Spleen (tissue), 11 donors: Measurements from ENCODE around the gene ENSA. TPM values are rescaled to one million over a fixed set of nuclear protein-coding genes. Genes with fewer than 3 reads are reported as not detected.

Experiments used
- DNase-seq: peaks from one replicate; pipeline ENCODE4 v3.0.0-alpha.2; 2020
- H3K27ac ChIP-seq, 8 donors: fragments of 200-600 bp; sonication (generic) in 7 of 8; 1 replicate in 4 of 8; 2 replicates in 4 of 8; pipeline versions ENCODE4 v1.5.0 to v1.8.0; 2016 to 2021; ENCODE audit warnings: inconsistent platforms in 4 of 8, mild to moderate bottlenecking in 4 of 8, moderate library complexity in 1 of 8
- H3K27me3 ChIP-seq, 7 donors: fragments of 200-600 bp; sonication (generic) in 6 of 7; replicated peaks in 1 of 7; 1 replicate in 4 of 7; 2 replicates in 3 of 7; pipeline versions ENCODE4 v1.5.0 to v1.8.0; 2016 to 2021; ENCODE audit warnings: inconsistent platforms in 3 of 7, mild to moderate bottlenecking in 1 of 7
- H3K36me3 ChIP-seq, 6 donors: fragments of 200-600 bp; sonication (generic) in 5 of 6; 1 replicate in 4 of 6; 2 replicates in 2 of 6; pipeline versions ENCODE4 v1.5.0 to v1.8.0; 2016 to 2021; ENCODE audit warnings: inconsistent platforms in 2 of 6
- H3K4me1 ChIP-seq, 6 donors: fragments of 200-600 bp; sonication (generic) in 5 of 6; 1 replicate in 3 of 6; 2 replicates in 3 of 6; pipeline versions ENCODE4 v1.5.0 to v1.8.0; 2016 to 2021; ENCODE audit warnings: inconsistent platforms in 3 of 6
- H3K4me3 ChIP-seq, 8 donors: fragments of 200-600 bp; sonication (generic) in 7 of 8; 1 replicate in 4 of 8; 2 replicates in 4 of 8; pipeline versions ENCODE4 v1.5.0 to v1.8.0; 2016 to 2021; ENCODE audit warnings: inconsistent platforms in 4 of 8, mild to moderate bottlenecking in 4 of 8, moderate library complexity in 2 of 8
- H3K9me3 ChIP-seq, 8 donors: fragments of 200-600 bp; sonication (generic) in 7 of 8; 1 replicate in 4 of 8; 2 replicates in 4 of 8; pipeline versions ENCODE4 v1.5.0 to v1.8.0; 2016 to 2021; ENCODE audit warnings: inconsistent platforms in 4 of 8
- CTCF ChIP-seq, 11 experiments: fragments of 200-600 bp in 7 of 11; fragments of 450-650 bp in 4 of 11; sonication (generic) in 4 of 11; IDR thresholded peaks in 8 of 11; conservative IDR thresholded peaks in 3 of 11; 1 replicate in 7 of 11; 2 replicates in 4 of 11; pipeline versions ENCODE4 v1.4.0 to v1.8.0; 2016 to 2021; ENCODE audit warnings: antibody characterized with exemption in 11 of 11, inconsistent platforms in 4 of 11, mild to moderate bottlenecking in 1 of 11
- POLR2A ChIP-seq, 3 donors: fragments of 450-650 bp; IDR thresholded peaks; one replicate each; pipeline ENCODE4 v1.5.1; 2017; ENCODE audit warnings: antibody characterized with exemption in 3 of 3, mild to moderate bottlenecking in 1 of 3
- POLR2AphosphoS5 ChIP-seq, 3 donors: sonication (generic); formaldehyde crosslinking; IDR thresholded peaks; one replicate each; pipeline ENCODE4 v1.5.1; 2017; ENCODE audit warnings: antibody characterized with exemption in 3 of 3
- WGBS, 5 donors: extraction: QIAGEN DNeasy Blood & Tissue Kit in 3 of 5; methylation state at CpG; one replicate each; pipeline versions ENCODE4 v1.1.5 to v1.1.7; 2013 to 2018; 5-methylcytosine and 5-hydroxymethylcytosine counted together
- intact Hi-C: fragments of 100-400 bp; cut with DNase I; formaldehyde crosslinking; loops from one replicate; pipeline ENCODE4 v1.15.0; 2023; ENCODE audit warnings: low total_unique reads
- polyA plus RNA-seq, 3 donors: library from polyadenylated mRNA; stranded (reverse); fragments of 200-250 nt; gene quantifications; one replicate each; pipeline ENCODE4 v1.2.1, GENCODE V29; 2013
- total RNA-seq, 7 donors: library from RNA; depleted of rRNA in 3 of 7; stranded (reverse); fragments of >200 nt in 3 of 7; fragmentation: NEBNext Ultra II Directional in 4 of 7; extraction: Animal tissue kit (Norgen Biotek cat#: 25700) in 4 of 7; gene quantifications; one replicate each; pipeline versions ENCODE4 v1.1.0 to v1.2.1, GENCODE V29; 2016 to 2021
- donor health status: healthy with polysubstance abuse.
- donor health status: DM: no; HTN: no; CAD: no; lungs with moderate emphysema.
- donor health status: DM: no; HTN: no; CAD: no.
- donor health status: Bipolar disorder and iron deficiency.
- donor health status: healthy.
- donor health status: DM: no; HTN: no; CAD: no.
- donor health status: DM: yes; HTN: yes; CAD: no.

The ENSA gene
- total and polyA plus RNA-seq, 10 donors: 96.3 to 153 (median 126) TPM

GRCh38 chr1:150579945-150580642, 49.3 kb downstream of the ENSA start:
- no peak for TF ChIP-seq CTCF (IDR thresholded peaks at IDR 0.05 in 8 of 11, conservative IDR thresholded peaks at IDR 0.05 in 3 of 11)
- TF ChIP-seq POLR2A (IDR thresholded peaks at IDR 0.05): peak in 1 of 3 donors; percentile 9
- TF ChIP-seq POLR2AphosphoS5 (IDR thresholded peaks at IDR 0.05): no peak
- WGBS, 5 donors: 70 to 75% (median 71%) methylated on average over 15 of the region's 15 CpGs
- no peak for DNase-seq
- H3K9me3 ChIP-seq: no peaks in the 10 kb centered on the region
- H3K27ac ChIP-seq: peak overlapping the region; percentile 91 to 100 (median 100)
- no peaks in the 10 kb centered on the region for H3K27me3 ChIP-seq
- peak overlapping the region; percentile 15 to 96 (median 82) for H3K4me3 ChIP-seq
- H3K36me3 ChIP-seq: peaks cover 0 to 34% (median 21%) of the 10 kb centered on the region in 6 donors
- peaks cover 19 to 57% (median 37%) of the 10 kb centered on the region in 6 donors for H3K4me1 ChIP-seq
- intact Hi-C loops: loop anchor here (5.0 kb wide), 1 partner anchor 42 kb away; no protein-coding TSS in a partner anchor

DNA sequence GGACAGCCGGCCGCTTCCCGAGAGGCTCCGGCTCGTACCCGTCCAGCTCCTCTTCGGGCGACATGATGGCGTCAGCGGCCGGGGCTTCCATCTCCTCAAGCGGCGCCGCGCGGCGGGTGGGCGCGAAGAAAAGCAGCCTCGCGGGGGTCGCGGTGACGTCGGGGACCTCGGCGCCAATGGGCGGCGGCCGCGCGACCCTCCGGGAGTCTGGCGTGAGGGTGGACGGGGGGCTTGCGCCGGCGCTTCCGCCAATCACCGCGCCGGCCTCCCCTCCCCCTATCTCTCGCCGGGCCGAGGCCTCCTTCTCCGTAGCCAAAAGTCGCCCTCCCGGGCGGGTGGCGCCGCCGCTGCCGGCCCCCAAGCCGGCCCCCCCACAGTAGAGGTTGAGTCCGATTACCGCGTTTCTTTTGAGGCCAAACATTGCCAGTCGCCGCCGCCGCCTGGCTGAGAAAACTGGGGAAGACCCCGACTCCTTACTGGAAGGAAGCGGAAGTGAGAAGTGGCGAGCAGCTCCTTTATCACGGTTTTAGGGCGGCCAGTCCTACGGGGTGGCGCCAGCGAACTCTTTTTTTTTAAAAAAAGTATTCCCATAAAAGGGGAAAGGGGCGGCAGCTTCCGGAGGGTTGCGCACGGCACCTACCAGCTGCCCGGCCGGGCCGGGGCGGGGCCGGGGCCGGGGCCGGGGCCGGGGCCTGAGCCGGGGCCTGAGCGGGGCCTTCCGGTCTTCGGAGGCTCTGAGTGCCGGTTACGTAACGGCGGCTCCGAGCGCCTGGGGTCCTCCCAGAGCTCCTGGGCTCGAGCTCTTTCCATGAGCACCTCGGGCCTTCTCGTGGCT, 50.1 kb downstream of the ENSA start, which contains the start of gene MCL1:
MCL1 (minus strand) TSS at position 501 of the 835 bp plus-strand sequence; CDS start at position 421, 80 bp downstream.
- DNase-seq: peak; percentile 97
- H3K4me3 ChIP-seq: peak within 1 kb of the TSS; percentile 70 to 96 (median 84)
- H3K9me3 ChIP-seq: no peaks in the 10 kb centered on the region
- peak within 1 kb of the TSS; percentile 95 to 100 (median 100) for H3K27ac ChIP-seq
- TF ChIP-seq POLR2A (IDR thresholded peaks at IDR 0.05): peak; percentile 93 to 98 (median 97)
- TF ChIP-seq CTCF (IDR thresholded peaks at IDR 0.05 in 8 of 11, conservative IDR thresholded peaks at IDR 0.05 in 3 of 11): peak in 6 of 11 experiments; percentile 19 to 52 (median 26)
- peak; percentile 96 to 100 (median 96) for TF ChIP-seq POLR2AphosphoS5 (IDR thresholded peaks at IDR 0.05)
- peaks cover 0 to 41% (median 27%) of the 10 kb centered on the region in 6 donors for H3K36me3 ChIP-seq
- H3K4me1 ChIP-seq: peaks cover 26 to 64% (median 45%) of the 10 kb centered on the region in 6 donors
- no peaks in the 10 kb centered on the region for H3K27me3 ChIP-seq
- intact Hi-C loops: no loop called here
- 0 to 1% (median 0%) methylated on average over 38 to 94 of the region's 94 CpGs for WGBS, 5 donors

GRCh38 chr1:150578272-150579109, 50.9 kb downstream of the ENSA start:
- TF ChIP-seq POLR2A (IDR thresholded peaks at IDR 0.05) (peak in 1 of 3 donors; percentile 55), CTCF (IDR thresholded peaks at IDR 0.05 in 8 of 11, conservative IDR thresholded peaks at IDR 0.05 in 3 of 11) (peak in 1 of 11 experiments; percentile 3), POLR2AphosphoS5 (IDR thresholded peaks at IDR 0.05) (peak in 2 of 3 donors; percentile 67 to 86)
- H3K27ac ChIP-seq: peak overlapping the region; percentile 95 to 100 (median 100)
- intact Hi-C loops: no loop called here
- H3K27me3 ChIP-seq: no peaks in the 10 kb centered on the region
- 0% methylated on average over 40 to 50 of the region's 50 CpGs for WGBS, 5 donors
- H3K4me3 ChIP-seq: peak overlapping the region; percentile 70 to 96 (median 84)
- peaks cover 35 to 73% (median 53%) of the 10 kb centered on the region in 6 donors for H3K4me1 ChIP-seq
- H3K9me3 ChIP-seq: no peaks in the 10 kb centered on the region
- peak; percentile 91 for DNase-seq
- H3K36me3 ChIP-seq: peaks cover 0 to 50% (median 35%) of the 10 kb centered on the region in 6 donors
